ENCODE results near the gene CD48. TPM values are rescaled to one million over a fixed set of nuclear protein-coding genes. Genes with fewer than 3 reads are reported as not detected.

The CD48 gene
- total and polyA plus RNA-seq, 2 of the 4 experiments (the other 2 are of a cell fraction), result not detected

DNA sequence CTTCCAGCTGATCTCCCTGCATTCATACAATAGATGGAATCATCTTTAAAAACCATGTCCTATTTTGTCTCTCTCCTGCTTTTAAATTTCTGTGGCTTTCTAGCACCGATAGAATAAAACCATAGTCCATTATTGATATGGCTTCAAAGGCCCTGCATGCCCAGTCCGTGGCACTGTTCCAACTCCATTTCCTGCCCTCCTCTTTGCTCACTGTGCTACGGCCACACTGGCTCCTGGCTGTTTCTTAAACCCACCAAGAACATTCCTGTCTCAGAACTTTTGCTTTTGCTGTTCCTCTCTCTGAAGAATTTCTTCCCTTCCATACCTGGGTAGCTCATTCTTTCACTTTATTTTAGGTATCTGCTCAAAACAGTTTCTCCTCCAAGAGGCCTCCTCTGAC, 72.0 kb downstream of the CD48 start:
- no peak overlapping the region for H3K4me2 ChIP-seq (ENCODE audit: low read depth, low read length)
- ATAC-seq (ENCODE audit: low read depth), result no peak
- no peak overlapping the region for H3K14ac ChIP-seq (replicated peaks; ENCODE audit: low read depth, low read length)
- H3K27me3 ChIP-seq (ENCODE audit: control insufficient read depth, insufficient read depth, low read length), result no peaks in the 10 kb centered on the region
- H3K4me3 ChIP-seq (ENCODE audit: insufficient read depth, low read depth, low read length), result no peak overlapping the region
- no peaks in the 10 kb centered on the region for H3K79me1 ChIP-seq (ENCODE audit: low read depth in 1 of 2, low read length in 2 of 2)
- H4K8ac ChIP-seq (ENCODE audit: low read depth in 2 of 2, low read length in 2 of 2), result no peak overlapping the region
- no peak overlapping the region for H2BK20ac ChIP-seq (ENCODE audit: low read depth, low read length)
- POLR2A ChIA-PET (ENCODE audit: unreplicated experiment), result no interaction called here
- no peak for TF ChIP-seq RFX5 (IDR thresholded peaks at IDR 0.05; ENCODE audit: low read depth, low read length)
- no peak for TF ChIP-seq NFE2L2 (IDR thresholded peaks at IDR 0.05; ENCODE audit: low read depth, low read length)
- no peak for TF ChIP-seq USF2 (IDR thresholded peaks at IDR 0.05; ENCODE audit: low read depth, low read length)
- no peak for TF ChIP-seq POLR2A (IDR thresholded peaks at IDR 0.05; ENCODE audit: low read depth, low read length)
- no peak for TF ChIP-seq CHD1 (IDR thresholded peaks at IDR 0.05; ENCODE audit: low read depth, low read length)
- no peak for TF ChIP-seq MAZ (IDR thresholded peaks at IDR 0.05; ENCODE audit: borderline replicate concordance, low read depth, low read length)
- TF ChIP-seq SMC3 (IDR thresholded peaks at IDR 0.05; ENCODE audit: low read depth, low read length), result no peak
- no peak for TF ChIP-seq CTCF (conservative IDR thresholded peaks at IDR 0.05; ENCODE audit: low read depth, low read length)
- no peak for TF ChIP-seq RAD21 (IDR thresholded peaks at IDR 0.05; ENCODE audit: low read length)
- no peak for TF ChIP-seq RCOR1 (IDR thresholded peaks at IDR 0.05; ENCODE audit: insufficient replicate concordance, low read length)
- no peak for TF ChIP-seq MXI1 (IDR thresholded peaks at IDR 0.05; ENCODE audit: borderline replicate concordance, low read depth, low read length)
- TF ChIP-seq FOS (IDR thresholded peaks at IDR 0.05; ENCODE audit: low read depth, low read length), result no peak
- no peak for TF ChIP-seq ELK1 (IDR thresholded peaks at IDR 0.05; ENCODE audit: borderline replicate concordance, low read depth, low read length)
- TF ChIP-seq BHLHE40 (IDR thresholded peaks at IDR 0.05; ENCODE audit: low read depth, low read length), result no peak
- no peak for TF ChIP-seq MAFK (IDR thresholded peaks at IDR 0.05; ENCODE audit: low read depth, low read length)
- no peak for TF ChIP-seq CEBPB (IDR thresholded peaks at IDR 0.05; ENCODE audit: low read depth, low read length)
- WGBS, 2 experiments (ENCODE audit: extremely low coverage in 2 of 2, insufficient read length in 1 of 2), result 10% methylated on average over 3 of the region's 3 CpGs; no CpG with 5 or more reads in 1 of the 2 experiments
- no peak overlapping the region for H3K18ac ChIP-seq (ENCODE audit: low read depth, low read length)
- dilution Hi-C loops (cut with HindIII; ENCODE audit: low sequenced_read_pairs, unreplicated experiment), result no loop called here
- H2BK120ac ChIP-seq (ENCODE audit: low read depth, low read length), result no peak overlapping the region
- no peak overlapping the region for H3K27ac ChIP-seq (ENCODE audit: insufficient read depth, low read length)
- no TSS peak for BruUV-seq (replicated peaks)
- H3K9me3 ChIP-seq (ENCODE audit: control insufficient read depth, insufficient read depth, low read length), result no peaks in the 10 kb centered on the region
- no peak overlapping the region for H2AK5ac ChIP-seq (ENCODE audit: low read depth, low read length)
- H2BK5ac ChIP-seq (ENCODE audit: low read depth, low read length, poor library complexity, severe bottlenecking), result no peak overlapping the region
- CTCF ChIA-PET, result no interaction called here
- H4K5ac ChIP-seq (ENCODE audit: low read depth, low read length), result no peak overlapping the region
- H2AK9ac ChIP-seq (replicated peaks; ENCODE audit: low read depth, low read length, poor library complexity), result no peak overlapping the region
- H3K4me1 ChIP-seq (ENCODE audit: control insufficient read depth, insufficient read depth, low read length), result no peaks in the 10 kb centered on the region
- no peaks in the 10 kb centered on the region for H4K20me1 ChIP-seq (ENCODE audit: insufficient read depth, low read length)
- in situ Hi-C loops (cut with MboI; ENCODE audit: low sequenced_read_pairs), result no loop called here
- no peak overlapping the region for H3K4ac ChIP-seq (ENCODE audit: low read depth, low read length)
- H4K91ac ChIP-seq (ENCODE audit: insufficient read depth, low read depth, low read length), result no peak overlapping the region
- no peaks in the 10 kb centered on the region for H3K36me3 ChIP-seq (ENCODE audit: control insufficient read depth, insufficient read depth, low read length)
- no peak for DNase-seq
- H3K23ac ChIP-seq (ENCODE audit: low read depth, low read length), result no peak overlapping the region
- no peaks in the 10 kb centered on the region for H3K9me1 ChIP-seq (ENCODE audit: insufficient read depth, low read length)
- no peak overlapping the region for H3K56ac ChIP-seq (ENCODE audit: extremely low read depth, insufficient read depth, low read length)
- H2BK15ac ChIP-seq (ENCODE audit: low read depth, low read length), result no peak overlapping the region
- no peak overlapping the region for H2AFZ ChIP-seq (replicated peaks; ENCODE audit: low read length, poor library complexity)
- no peak overlapping the region for H3K9ac ChIP-seq (ENCODE audit: low read depth, low read length)
- intact Hi-C loops (cut with micrococcal nuclease), result no loop called here
